T-helper 2 cell treated with Interferon-gamma antibody and Interleukin-4, amounts not matched to agents 5 μg/mL and 100 μg/mL, for 36 hours (primary cell): Measurements from ENCODE around the gene DDIT4.
A peak's percentile ranks its signal among the peaks of the same experiment; 100 is the strongest.
"Not testable (repeated sequence)": the region's sequence is repeated elsewhere in the genome, so short reads cannot be mapped to it uniquely, and the experiment has no call there.

Experiments used
- DNase-seq: peaks from one replicate; pipeline ENCODE4 v3.0.0; 2021; ENCODE audit warnings: low spot score
- H3K27ac Mint-ChIP-seq: one replicate; pipeline ENCODE4 v1.8.0; 2021; ENCODE audit warnings: mild to moderate bottlenecking, mixed read lengths
- H3K27me3 Mint-ChIP-seq: one replicate; pipeline ENCODE4 v1.8.0; 2021; ENCODE audit warnings: low read depth, mixed read lengths
- H3K36me3 Mint-ChIP-seq: one replicate; pipeline ENCODE4 v1.8.0; 2021; ENCODE audit warnings: low read depth, mixed read lengths
- H3K4me1 Mint-ChIP-seq: one replicate; pipeline ENCODE4 v1.8.0; 2021; ENCODE audit warnings: low read depth, mixed read lengths
- H3K4me3 Mint-ChIP-seq: one replicate; pipeline ENCODE4 v1.8.0; 2022; ENCODE audit warnings: mild to moderate bottlenecking, moderate library complexity, mixed read lengths
- H3K9me3 Mint-ChIP-seq: one replicate; pipeline ENCODE4 v1.8.0; 2021; ENCODE audit warnings: mixed read lengths

The DDIT4 gene

DNA sequence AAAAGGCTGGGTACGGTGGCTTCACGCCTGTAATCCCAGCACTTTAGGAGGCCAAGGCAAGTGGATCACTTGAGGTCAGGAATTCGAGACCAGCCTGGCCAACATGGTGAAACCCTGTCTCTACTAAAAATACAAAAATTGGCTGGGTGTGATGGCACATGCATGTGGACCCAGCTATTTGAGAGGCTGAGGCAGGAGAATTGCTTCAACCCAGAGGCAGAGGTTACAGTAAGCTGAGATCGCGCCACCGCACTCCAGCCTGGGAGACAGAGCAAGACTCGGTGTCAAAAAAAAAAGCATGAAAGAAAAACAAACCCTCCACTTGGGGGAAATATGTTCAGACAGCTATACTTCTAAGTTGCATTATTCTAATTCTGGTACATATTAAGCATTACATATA lies 5.9 kb downstream of the DDIT4 start:
- H3K4me3 Mint-ChIP-seq, H3K9me3 Mint-ChIP-seq, H3K27me3 Mint-ChIP-seq, H3K27ac Mint-ChIP-seq, DNase-seq: not testable (repeated sequence)
- H3K4me1 Mint-ChIP-seq, result peaks cover 40% of the 10 kb centered on the region
- peaks cover 25% of the 10 kb centered on the region for H3K36me3 Mint-ChIP-seq

DNA sequence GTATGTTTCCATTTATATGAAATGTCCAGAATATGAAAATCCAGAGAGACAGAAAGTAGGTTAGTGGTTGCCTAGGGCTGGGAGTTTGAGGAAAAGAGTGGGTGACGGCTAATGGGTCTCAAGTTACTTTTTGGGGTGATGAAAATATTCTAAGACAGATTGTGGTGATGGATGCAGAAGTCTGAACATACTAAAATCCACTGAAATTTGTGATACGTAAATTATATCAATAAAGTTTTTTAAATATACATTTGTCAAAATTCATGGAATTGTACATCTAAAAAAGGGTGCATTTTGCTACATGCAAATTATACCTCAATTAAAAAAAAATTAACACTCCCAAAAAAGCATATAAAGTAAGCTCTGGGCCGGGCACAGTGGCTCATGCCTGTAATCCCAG lies 9.4 kb downstream of the DDIT4 start:
- no peaks in the 10 kb centered on the region for H3K27me3 Mint-ChIP-seq
- H3K27ac Mint-ChIP-seq, result no peak overlapping the region
- peaks cover 37% of the 10 kb centered on the region for H3K4me1 Mint-ChIP-seq
- H3K9me3 Mint-ChIP-seq, result no peaks in the 10 kb centered on the region
- H3K4me3 Mint-ChIP-seq, result no peak overlapping the region
- no peak for DNase-seq
- H3K36me3 Mint-ChIP-seq, result no peaks in the 10 kb centered on the region

DNA sequence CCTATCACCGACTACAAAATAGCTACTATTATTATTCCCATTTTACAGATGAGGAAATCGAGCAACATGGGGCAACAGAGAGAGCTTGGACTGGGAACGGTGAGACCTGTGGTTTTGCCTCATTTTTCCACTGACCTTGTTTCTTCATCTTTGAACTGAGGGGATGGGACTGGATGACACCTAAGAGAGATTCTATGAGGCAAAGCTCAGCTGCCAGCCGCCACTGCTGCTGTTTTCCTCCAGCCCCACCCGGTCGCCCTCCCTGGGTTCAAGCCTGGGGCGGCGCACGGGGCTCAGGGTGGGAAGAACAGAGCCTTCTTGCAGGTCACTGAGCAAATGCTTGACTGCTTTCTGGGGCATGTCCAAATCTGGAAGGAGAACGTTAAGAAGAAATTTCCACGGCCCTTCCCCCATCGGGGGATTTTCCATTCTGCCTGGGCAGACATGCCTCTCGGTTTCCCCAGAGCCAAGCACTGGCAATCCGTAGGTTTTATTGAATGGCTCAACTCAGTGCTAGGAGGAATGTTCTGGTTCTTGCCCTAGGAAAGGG lies 12.3 kb downstream of the DDIT4 start:
- Mint-ChIP-seq H3K27me3 (no peaks in the 10 kb centered on the region), H3K4me3 (no peak overlapping the region), H3K4me1 (peaks cover 32% of the 10 kb centered on the region), H3K27ac (no peak overlapping the region), H3K36me3 (no peaks in the 10 kb centered on the region), H3K9me3 (no peaks in the 10 kb centered on the region)
- no peak for DNase-seq

DNA sequence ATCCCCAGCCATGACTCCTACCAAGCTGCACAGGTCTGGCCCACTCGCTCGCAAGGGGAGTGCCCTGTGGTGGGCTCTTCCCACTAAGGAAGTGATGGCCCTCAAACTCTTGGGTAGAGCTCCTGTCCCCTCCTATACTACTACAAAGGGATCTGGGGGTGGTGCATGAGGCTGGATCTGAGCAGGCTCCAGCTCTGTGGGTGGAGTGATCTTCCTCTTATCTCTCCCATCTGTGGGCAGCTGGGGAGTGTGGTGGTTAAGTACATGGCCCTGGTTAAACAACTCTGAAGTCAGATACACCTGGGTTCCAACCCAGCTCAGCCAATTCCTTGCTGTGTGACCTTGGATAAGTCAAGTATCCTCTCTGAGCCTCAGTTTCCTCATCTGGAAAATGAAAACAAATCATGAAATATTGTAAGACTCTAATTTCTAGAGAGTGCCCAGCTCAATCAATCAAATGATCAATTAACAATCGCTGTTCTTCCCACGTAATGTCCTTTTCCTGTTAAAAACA lies 17.4 kb downstream of the DDIT4 start:
- peaks cover 3% of the 10 kb centered on the region for H3K36me3 Mint-ChIP-seq
- H3K27ac Mint-ChIP-seq, result peak overlapping the region; percentile 56
- peaks cover 58% of the 10 kb centered on the region for H3K4me1 Mint-ChIP-seq
- H3K4me3 Mint-ChIP-seq, result peak overlapping the region; percentile 69
- peak; percentile 72 for DNase-seq
- no peaks in the 10 kb centered on the region for H3K27me3 Mint-ChIP-seq
- H3K9me3 Mint-ChIP-seq, result no peaks in the 10 kb centered on the region

DNA sequence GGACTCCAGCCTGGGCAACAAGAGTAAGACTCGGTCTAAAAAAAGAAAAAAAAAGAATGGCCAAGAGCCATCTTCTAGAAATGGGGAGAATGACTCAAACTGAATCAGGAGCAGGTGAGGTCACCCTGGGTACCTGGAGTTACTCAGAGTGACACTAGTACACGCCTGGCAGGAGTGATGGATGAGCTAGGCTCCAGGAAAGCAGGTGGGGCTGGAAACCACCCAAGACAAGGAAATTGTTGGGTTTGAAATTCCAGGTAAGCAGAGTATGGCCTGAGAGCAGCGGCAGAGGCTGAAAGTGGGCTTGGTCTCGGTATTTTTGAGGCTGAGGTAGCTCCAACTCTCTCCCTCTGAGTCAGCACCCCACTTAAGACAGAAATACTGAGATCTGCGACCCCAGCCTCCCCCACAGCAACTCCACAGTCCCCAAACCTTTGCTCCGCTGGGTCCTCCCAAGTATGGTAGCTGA lies 18.5 kb downstream of the DDIT4 start:
- Mint-ChIP-seq H3K27me3 (no peaks in the 10 kb centered on the region), H3K36me3 (peaks cover 5% of the 10 kb centered on the region), H3K9me3 (no peaks in the 10 kb centered on the region), H3K4me1 (peaks cover 56% of the 10 kb centered on the region), H3K4me3 (peak overlapping the region; percentile 25), H3K27ac (peak overlapping the region; percentile 60)
- peak; percentile 62 for DNase-seq

DNA sequence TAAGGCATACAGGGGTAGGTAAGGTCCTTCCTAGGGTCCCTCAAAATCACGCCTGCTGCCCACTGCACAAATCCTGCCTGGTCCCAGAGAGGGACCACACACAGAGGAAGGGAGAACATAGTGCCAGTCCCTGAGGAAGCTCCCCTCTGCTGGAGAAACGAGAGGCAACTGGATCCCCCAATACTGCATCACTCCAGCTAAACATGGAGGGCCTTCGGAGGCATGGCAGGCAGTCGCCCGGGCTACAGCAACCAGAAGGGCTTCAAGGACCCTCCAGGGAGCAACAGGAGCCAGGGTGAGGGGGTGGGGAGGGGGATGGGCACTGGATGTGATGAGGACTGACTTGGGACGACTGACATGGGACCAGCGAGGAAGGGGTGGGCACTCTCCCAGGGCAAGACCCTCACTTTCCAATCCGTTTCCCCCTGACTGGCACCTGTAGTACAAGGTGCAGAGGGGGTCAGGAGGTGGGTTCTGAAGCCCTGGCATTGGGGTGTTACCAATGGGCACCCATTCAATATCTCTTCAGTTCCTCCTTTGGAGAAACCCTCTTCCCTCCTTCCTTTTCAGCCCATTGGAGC lies 21.7 kb downstream of the DDIT4 start:
- peak overlapping the region; percentile 53 for H3K4me3 Mint-ChIP-seq
- no peaks in the 10 kb centered on the region for H3K9me3 Mint-ChIP-seq
- no peak for DNase-seq
- H3K36me3 Mint-ChIP-seq, result peaks cover 6% of the 10 kb centered on the region
- peaks cover 67% of the 10 kb centered on the region for H3K4me1 Mint-ChIP-seq
- no peaks in the 10 kb centered on the region for H3K27me3 Mint-ChIP-seq
- peak overlapping the region; percentile 87 for H3K27ac Mint-ChIP-seq

DNA sequence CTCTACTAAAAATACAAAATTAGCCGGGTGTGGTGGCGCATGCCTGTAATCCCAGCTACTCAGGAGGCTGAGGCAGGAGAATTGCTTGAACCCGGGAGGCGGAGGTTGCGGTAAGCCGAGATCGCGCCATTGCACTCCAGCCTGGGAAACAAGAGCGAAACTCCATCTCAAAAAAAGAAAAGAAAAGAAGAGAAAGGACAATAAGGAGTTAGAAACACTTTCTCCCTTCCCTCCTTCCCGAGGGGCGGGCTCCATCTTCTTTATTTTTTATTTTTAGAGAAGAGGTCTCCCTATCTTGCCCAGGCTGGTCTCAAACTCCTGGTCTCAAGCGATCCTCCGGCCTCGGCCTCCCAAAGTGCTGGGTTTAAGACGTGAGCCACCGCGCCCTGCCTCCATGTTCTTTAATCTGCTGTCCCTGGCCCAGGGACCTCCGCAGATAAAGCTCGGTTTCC lies 23.1 kb downstream of the DDIT4 start:
- DNase-seq, H3K9me3 Mint-ChIP-seq, H3K36me3 Mint-ChIP-seq, H3K27me3 Mint-ChIP-seq: not testable (repeated sequence)
- Mint-ChIP-seq H3K27ac (peak overlapping the region; percentile 98), H3K4me1 (peaks cover 63% of the 10 kb centered on the region), H3K4me3 (peak overlapping the region; percentile 82)

DNA sequence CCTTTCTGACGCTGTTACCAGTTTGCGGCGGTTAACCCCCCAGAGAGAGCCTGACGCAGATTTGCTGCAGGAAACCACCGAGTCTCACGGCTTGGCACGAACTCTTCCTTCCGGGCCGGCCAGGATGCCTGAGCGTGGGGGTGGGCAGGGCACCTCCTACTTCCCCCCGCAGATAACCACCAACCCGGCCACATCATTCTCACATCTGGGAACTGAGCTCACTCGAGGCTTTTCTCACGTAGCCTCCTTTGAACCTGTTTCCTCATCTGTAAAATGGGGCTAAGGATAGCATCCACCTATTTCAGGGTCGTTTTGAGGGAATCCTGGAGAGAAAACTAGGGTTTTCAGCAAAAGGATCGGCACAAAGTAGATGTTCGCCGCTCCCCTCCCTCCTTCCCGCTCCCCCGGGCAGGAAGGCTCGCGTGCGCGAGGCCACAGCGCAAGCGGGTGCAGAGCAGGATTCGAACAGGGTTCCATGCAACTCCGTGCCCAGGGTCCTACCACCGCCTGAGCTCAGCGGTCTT lies 23.6 kb downstream of the DDIT4 start:
- Mint-ChIP-seq H3K27ac (peak overlapping the region; percentile 98), H3K27me3 (no peaks in the 10 kb centered on the region), H3K4me3 (peak overlapping the region; percentile 82), H3K4me1 (peaks cover 59% of the 10 kb centered on the region), H3K9me3 (no peaks in the 10 kb centered on the region), H3K36me3 (peaks cover 6% of the 10 kb centered on the region)
- peak; percentile 97 for DNase-seq

DNA sequence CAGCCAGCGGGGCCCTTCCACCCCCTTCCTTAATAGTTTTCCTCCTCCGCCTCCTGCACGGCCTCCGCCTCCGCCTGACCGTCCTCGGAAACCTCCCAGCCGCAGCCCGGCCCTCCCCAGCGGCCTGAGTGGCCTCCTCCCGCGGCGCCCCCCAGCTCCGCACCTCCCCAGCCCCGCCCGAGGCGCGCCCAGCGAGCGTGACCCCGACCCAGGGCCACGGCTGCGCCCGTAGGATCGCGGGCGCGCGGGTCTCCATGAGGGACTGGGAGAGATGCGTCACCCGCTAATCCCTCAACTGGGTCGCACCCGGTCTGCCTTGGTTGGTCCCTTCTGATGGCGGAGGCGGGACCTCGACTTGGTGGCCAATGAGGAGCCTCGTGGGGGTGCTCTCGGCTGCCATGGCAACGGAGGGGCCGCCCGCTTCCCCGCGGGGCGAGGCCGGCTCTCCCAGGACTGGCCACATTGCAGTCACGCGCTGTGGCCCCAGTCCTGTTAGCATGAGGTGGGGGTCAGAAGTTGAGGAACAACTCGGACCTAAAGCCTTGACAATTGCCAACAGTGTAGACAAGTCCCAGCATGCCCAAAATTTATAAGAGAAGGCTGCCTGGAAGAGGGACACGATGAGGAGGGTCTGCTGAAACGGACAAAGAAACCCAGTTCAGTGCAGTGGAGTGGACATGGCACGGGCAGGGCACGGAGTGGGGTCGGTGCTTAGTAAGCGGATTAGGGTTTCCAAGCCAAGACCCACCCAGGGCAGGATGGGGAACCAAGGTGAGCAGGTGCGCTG lies 24.3 kb downstream of the DDIT4 start:
- H3K4me3 Mint-ChIP-seq, result peak overlapping the region; percentile 82
- peaks cover 52% of the 10 kb centered on the region for H3K4me1 Mint-ChIP-seq
- peak; percentile 95 for DNase-seq
- H3K9me3 Mint-ChIP-seq, result no peaks in the 10 kb centered on the region
- H3K27ac Mint-ChIP-seq, result peak overlapping the region; percentile 98
- peaks cover 6% of the 10 kb centered on the region for H3K36me3 Mint-ChIP-seq
- no peaks in the 10 kb centered on the region for H3K27me3 Mint-ChIP-seq

DNA sequence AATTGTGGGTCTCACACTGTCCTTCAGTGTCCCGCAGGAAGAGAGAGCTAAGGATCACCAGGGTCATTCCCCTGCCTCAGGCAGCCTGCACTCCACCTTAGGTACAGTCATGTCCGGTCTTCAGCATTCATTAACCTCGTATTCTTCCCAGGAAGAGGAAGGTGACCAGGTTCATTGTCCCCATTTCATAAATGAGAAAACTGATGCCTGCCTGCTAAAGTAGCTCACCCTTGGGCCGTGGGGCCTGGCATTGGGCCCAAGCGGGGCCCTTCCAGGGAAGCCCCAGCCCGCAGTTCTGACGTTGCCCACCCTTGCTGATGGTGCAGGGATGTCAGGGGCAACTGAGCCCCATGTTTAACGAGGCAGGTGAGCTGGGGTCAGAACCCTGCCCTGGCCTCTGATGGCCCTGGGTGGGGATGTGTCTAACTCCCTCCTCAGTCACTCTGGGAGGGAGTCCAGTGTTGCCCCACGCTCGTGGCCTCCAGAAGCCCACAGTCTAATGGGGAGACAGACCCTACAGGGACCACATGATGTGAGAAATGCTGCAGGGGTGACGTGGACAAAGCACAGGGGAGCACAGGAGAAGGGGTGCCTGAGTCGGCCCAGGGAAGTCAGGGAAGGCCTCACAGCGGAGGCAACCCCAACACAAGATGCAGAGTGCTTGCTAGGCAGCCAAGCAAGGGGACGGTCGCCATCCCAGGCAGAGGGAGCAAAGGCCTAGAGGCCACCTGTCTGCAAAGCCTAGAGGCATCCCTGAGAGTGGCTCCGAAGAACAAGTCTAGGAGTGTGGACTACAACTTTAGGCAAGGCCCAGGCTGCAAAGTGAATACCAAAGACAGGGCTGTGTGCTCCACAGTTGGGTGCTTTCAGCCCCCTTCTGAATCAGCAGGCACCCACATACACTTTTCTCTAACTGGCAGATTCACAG lies 25.1 kb downstream of the DDIT4 start:
- no peak for DNase-seq
- peak overlapping the region; percentile 3 for H3K4me3 Mint-ChIP-seq
- H3K9me3 Mint-ChIP-seq, result no peaks in the 10 kb centered on the region
- H3K27ac Mint-ChIP-seq, result peak overlapping the region; percentile 98
- peaks cover 6% of the 10 kb centered on the region for H3K36me3 Mint-ChIP-seq
- H3K27me3 Mint-ChIP-seq, result no peaks in the 10 kb centered on the region
- H3K4me1 Mint-ChIP-seq, result peaks cover 54% of the 10 kb centered on the region

DNA sequence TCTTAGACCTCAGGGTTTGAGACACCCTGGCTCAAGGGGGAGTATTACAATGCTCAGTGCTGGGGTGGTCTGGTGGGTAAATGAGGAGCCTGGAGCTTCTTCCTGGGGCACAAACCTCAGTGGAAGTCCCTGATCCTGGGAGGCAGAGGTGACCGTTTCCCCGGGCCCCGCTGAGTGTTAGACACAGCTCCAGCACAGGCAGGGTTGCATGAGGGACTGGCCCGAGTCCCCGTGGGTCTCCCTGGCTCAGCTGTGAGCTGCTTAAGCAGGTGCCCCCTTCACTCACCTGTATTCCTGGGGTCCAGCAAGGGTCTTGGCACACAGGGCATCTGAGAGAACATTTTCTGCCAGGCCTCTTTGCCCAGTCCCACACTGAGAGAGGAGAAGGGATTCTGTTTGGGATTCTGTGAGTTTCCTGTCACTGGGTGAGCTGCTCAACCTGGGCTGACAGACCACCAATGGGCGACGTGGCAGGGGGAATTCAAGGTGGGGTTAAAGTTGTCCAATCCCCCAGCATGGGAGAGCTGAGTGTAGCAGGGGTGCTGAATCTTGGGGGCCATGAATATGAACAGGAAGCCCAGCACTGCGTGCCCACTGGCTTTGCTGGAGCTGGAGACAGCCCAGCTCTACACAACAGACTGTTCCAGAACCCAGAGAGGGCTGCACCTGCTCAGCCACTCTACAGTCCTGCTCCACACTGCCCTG lies 29.9 kb downstream of the DDIT4 start:
- no peaks in the 10 kb centered on the region for H3K27me3 Mint-ChIP-seq
- H3K4me3 Mint-ChIP-seq, result no peak overlapping the region
- peaks cover 50% of the 10 kb centered on the region for H3K4me1 Mint-ChIP-seq
- H3K27ac Mint-ChIP-seq, result peak overlapping the region; percentile 66
- no peaks in the 10 kb centered on the region for H3K9me3 Mint-ChIP-seq
- DNase-seq, result no peak
- H3K36me3 Mint-ChIP-seq, result peaks cover 1% of the 10 kb centered on the region

DNA sequence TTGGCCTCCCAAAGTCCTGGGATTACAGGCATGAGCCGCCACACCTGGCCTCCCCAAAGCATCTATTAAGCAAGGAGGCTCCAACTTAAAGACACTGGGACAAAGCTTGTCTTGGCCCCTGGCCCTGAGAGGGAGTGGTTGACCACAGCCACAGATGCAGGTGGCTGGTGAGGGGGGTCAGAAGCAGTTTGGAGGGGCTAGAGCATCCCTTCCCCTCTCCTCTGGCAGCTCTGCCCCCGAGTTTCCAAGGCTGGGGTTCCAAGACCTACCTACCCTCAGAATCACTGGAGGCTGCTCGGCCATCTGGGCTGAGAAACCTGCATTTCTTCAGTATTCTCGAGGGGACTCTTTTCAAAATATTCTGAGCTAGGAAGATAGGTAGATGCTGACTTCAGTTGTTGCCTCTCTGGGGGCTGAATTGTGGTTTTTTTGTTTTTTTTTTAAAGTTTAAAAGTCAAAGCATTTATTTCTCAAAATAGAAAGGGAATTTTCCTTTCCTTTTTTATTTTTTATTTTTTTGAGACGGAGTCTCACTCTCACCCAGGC lies 32.6 kb downstream of the DDIT4 start:
- Mint-ChIP-seq H3K36me3 (no peaks in the 10 kb centered on the region), H3K4me3 (no peak overlapping the region), H3K27me3 (no peaks in the 10 kb centered on the region), H3K4me1 (peaks cover 57% of the 10 kb centered on the region), H3K9me3 (no peaks in the 10 kb centered on the region), H3K27ac (peak overlapping the region; percentile 93)
- no peak for DNase-seq
